Ishikawa (cell line): ENCODE measurements around the gene PHYHD1.

ENCODE experiments used
- CEBPB ChIP-seq: IDR thresholded peaks from 2 replicates; pipeline ENCODE4 v1.6.1; 2012
- CREB1 ChIP-seq: IDR thresholded peaks from 2 replicates; pipeline ENCODE4 v1.6.1; 2012; ENCODE audit warnings: low read depth
- EGR1 ChIP-seq: IDR thresholded peaks from 2 replicates; pipeline ENCODE4 v1.6.1; 2012
- EP300 ChIP-seq: IDR thresholded peaks from 2 replicates; pipeline ENCODE4 v1.6.1; 2012; ENCODE audit warnings: borderline replicate concordance
- FOXM1 ChIP-seq: IDR thresholded peaks from 2 replicates; pipeline ENCODE4 v1.6.1; 2012; ENCODE audit warnings: low read depth, borderline replicate concordance
- MAX ChIP-seq: IDR thresholded peaks from 2 replicates; pipeline ENCODE4 v1.6.1; 2012
- NFIC ChIP-seq: IDR thresholded peaks from 2 replicates; pipeline ENCODE4 v1.6.1; 2012
- RAD21 ChIP-seq: IDR thresholded peaks from 2 replicates; pipeline ENCODE4 v1.6.1; 2012; ENCODE audit warnings: low read depth
- REST ChIP-seq: IDR thresholded peaks from 2 replicates; pipeline ENCODE4 v1.6.1; 2012; ENCODE audit warnings: low read depth, mild to moderate bottlenecking
- TAF1 ChIP-seq: IDR thresholded peaks from 2 replicates; pipeline ENCODE4 v1.6.1; 2012; ENCODE audit warnings: low read depth, mild to moderate bottlenecking
- TCF12 ChIP-seq: IDR thresholded peaks from 2 replicates; pipeline ENCODE4 v1.6.1; 2012; ENCODE audit warnings: low read depth
- TEAD4 ChIP-seq: IDR thresholded peaks from 2 replicates; pipeline ENCODE4 v1.6.1; 2012
- USF1 ChIP-seq: IDR thresholded peaks from 2 replicates; pipeline ENCODE4 v1.6.1; 2012
- YY1 ChIP-seq: IDR thresholded peaks from 2 replicates; pipeline ENCODE4 v1.6.1; 2012; ENCODE audit warnings: low read depth
- ZBTB7A ChIP-seq: IDR thresholded peaks from 2 replicates; pipeline ENCODE4 v1.6.1; 2012; ENCODE audit warnings: low read depth

Gene PHYHD1

GRCh38 chr9:128892221-128892921, 28.4 kb upstream of the PHYHD1 start:
- peak; percentile 88 for TF ChIP-seq NFIC
- no peak for TF ChIP-seq YY1
- peak; percentile 73; the same call in 1 of the 2 replicates for TF ChIP-seq ZBTB7A
- TF ChIP-seq TAF1, result no peak
- TF ChIP-seq EGR1, result no peak
- peak; percentile 81 for TF ChIP-seq USF1
- TF ChIP-seq EP300, result peak; percentile 86
- peak; percentile 92 for TF ChIP-seq TCF12
- TF ChIP-seq REST, result no peak
- peak; percentile 53 for TF ChIP-seq TEAD4
- peak; percentile 16; the same call in 1 of the 2 replicates for TF ChIP-seq RAD21
- TF ChIP-seq FOXM1, result peak; percentile 68; the same call in 1 of the 2 replicates
- peak; percentile 67 for TF ChIP-seq MAX

- no peak for TF ChIP-seq REST
These were observed 27.4 kb upstream of the PHYHD1 start for GRCh38 chr9:128893354-128893753.

- no peak for TF ChIP-seq NFIC
- TF ChIP-seq MAX, result no peak
- no peak for TF ChIP-seq RAD21
- no peak for TF ChIP-seq YY1
- TF ChIP-seq CEBPB, result no peak
- TF ChIP-seq USF1, result no peak
These were observed 26.0 kb upstream of the PHYHD1 start for GRCh38 chr9:128894764-128895163.

GRCh38 chr9:128895556-128895955, 25.2 kb upstream of the PHYHD1 start:
- TF ChIP-seq EGR1, result no peak
- TF ChIP-seq TCF12, result no peak
- TF ChIP-seq FOXM1, result no peak
- no peak for TF ChIP-seq MAX
- no peak for TF ChIP-seq RAD21
- TF ChIP-seq TEAD4, result no peak
- TF ChIP-seq CREB1, result no peak
- no peak for TF ChIP-seq NFIC
- no peak for TF ChIP-seq TAF1
- no peak for TF ChIP-seq ZBTB7A
- TF ChIP-seq EP300, result no peak
- TF ChIP-seq CEBPB, result no peak
- TF ChIP-seq USF1, result no peak
- no peak for TF ChIP-seq YY1

- no peak for TF ChIP-seq EP300
- TF ChIP-seq USF1, result no peak
- TF ChIP-seq CREB1, result no peak
- TF ChIP-seq TCF12, result no peak
- no peak for TF ChIP-seq NFIC
- no peak for TF ChIP-seq TAF1
These were observed 22.4 kb upstream of the PHYHD1 start for GRCh38 chr9:128898382-128898781.
